Activated CD4-positive, alpha-beta T cell treated with anti-CD3 and anti-CD28 coated beads, Interleukin-2, amount 50 U/mL, for 1 hour (primary cell): ENCODE results near the gene TMEM203.

Source experiments
- DNase-seq: peaks from one replicate; pipeline ENCODE4 v3.0.0-alpha.2; 2020

Gene TMEM203

DNA sequence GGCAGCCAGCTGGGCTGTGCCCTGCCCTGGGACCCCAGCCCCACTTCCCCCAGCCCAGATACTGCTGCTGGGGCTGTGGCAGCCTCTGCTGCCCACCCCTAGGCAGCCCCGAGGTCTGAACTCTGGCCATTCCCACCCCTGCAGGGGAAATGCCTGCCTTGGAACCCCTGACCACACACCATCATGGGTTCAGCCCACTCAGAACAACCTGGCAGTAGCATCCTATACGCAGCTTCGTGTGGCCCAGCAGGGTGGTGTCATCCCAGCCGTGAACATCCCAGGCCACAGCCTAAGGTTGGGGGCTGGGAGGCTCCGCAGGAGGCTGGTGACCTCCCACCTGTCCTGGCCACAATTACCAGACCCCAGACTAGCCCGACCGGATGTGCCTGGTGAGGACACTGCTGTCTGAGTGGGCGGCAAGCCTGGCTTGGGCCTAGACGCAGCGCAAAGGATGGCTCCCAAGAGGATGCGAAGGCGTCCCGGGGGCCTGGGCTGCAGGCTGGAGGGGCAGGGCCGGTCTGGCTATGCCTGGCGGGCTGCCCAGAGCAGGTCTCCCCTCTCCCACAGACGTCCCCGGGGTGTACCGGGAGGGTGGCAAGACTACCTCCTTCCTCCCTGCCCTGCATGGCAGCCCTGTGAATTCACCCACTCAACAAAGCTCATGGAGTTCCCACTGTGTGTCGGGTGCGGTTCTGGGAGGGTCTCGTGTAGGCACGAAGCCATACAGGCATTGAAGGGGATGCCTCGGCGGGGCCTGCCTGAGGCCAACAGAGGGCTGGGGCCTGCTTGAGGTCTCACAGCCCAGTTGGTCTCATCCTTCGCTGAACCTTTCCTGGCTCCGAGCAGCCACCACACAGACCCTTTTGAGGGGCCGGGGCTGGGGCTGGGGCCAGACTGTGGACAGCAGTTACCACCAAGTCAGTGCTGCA is 23.8 kb upstream of the TMEM203 start:
- DNase-seq, result no peak

- DNase-seq, result no peak
Measured at GRCh38 chr9:137228506-137228967, 23.1 kb upstream of the TMEM203 start.

DNA sequence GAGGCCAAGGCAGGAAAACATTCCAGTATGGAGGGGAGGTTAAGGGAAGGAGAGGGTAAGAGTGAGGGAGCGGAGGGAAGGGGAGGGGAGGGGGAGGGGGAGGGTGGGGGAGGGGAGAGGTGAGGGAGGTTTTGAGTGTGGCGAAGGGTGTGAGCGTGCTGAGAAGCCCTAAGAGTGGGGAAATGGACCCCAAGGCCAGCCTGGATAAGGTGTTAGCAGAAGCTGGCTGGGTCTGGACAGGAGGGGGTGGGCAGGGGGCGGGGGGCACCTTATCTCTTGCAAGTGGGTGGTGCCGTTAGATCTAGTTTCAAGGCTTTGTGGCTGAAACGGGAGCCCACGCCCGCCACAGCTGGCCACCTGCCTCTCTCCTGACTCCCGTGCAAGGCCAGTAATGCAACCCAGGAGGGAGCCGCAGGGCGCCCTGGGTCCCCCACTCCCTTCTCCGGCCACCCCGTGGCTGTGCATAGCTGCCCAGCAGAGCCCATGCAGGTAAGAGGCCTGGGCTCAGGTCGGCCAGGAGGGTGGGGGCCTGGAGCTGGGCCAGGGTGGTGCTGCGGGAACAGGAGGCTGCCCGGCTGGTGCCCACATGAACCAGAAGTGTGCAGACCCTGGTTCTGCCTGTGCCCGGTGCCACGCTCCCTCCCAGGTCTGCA is 22.5 kb upstream of the TMEM203 start:
- DNase-seq, result no peak

DNA sequence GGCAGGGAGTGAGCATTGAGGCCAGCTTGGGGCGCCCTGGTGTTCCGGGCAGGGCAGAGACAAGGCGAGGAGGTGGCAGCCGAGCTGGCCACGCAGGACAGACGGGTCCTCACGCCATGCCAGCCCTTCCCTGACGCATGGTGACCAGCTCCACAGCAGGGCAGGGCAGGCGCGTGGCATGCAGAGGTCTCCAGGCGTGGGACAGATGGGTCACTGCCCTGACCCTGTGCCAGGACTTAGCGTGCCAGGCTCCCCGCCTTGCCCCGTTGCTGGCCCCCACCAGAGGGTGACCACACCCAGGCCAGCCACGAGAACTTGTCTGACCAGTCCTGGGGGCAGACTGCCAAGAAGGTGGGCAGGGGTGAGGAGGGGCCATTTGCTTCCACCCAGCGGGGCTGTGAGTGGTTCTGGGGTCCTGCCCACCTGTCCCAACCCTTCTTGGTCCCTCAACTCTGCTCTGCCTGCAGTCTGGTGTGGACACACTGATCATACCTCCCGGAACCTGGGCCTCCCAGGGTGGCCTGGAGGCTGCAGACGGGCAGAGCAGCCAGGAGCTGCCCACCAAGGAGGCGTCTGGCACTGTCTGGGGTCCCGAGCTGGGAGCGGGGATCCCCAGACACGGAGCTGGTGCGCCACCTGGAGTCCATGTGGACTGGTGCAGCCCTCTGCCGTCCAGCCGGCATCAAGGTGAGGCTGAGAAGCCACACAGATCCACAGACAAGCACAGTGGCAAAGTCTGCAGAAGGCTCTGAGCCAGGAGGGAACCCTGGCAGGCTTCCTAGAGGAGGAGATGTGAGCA is 21.8 kb upstream of the TMEM203 start, which contains the start of gene RNF224:
RNF224 (plus strand) TSS at position 449 of the 799 bp plus-strand sequence. CDS start 834 bp downstream, outside the sequence.
- DNase-seq, result peak; percentile 84

- DNase-seq, result no peak
Measured at GRCh38 chr9:137226338-137227053, 21.0 kb upstream of the TMEM203 start.

GRCh38 chr9:137225699-137226331 is 20.4 kb upstream of the TMEM203 start:
- no peak for DNase-seq

- DNase-seq, result no peak
Measured at GRCh38 chr9:137224830-137225694, 19.6 kb upstream of the TMEM203 start, which contains the start of gene CYSRT1. Gene CYSRT1 (plus strand): TSS chr9:137225174. CDS start chr9:137225622, 448 bp downstream.

DNA sequence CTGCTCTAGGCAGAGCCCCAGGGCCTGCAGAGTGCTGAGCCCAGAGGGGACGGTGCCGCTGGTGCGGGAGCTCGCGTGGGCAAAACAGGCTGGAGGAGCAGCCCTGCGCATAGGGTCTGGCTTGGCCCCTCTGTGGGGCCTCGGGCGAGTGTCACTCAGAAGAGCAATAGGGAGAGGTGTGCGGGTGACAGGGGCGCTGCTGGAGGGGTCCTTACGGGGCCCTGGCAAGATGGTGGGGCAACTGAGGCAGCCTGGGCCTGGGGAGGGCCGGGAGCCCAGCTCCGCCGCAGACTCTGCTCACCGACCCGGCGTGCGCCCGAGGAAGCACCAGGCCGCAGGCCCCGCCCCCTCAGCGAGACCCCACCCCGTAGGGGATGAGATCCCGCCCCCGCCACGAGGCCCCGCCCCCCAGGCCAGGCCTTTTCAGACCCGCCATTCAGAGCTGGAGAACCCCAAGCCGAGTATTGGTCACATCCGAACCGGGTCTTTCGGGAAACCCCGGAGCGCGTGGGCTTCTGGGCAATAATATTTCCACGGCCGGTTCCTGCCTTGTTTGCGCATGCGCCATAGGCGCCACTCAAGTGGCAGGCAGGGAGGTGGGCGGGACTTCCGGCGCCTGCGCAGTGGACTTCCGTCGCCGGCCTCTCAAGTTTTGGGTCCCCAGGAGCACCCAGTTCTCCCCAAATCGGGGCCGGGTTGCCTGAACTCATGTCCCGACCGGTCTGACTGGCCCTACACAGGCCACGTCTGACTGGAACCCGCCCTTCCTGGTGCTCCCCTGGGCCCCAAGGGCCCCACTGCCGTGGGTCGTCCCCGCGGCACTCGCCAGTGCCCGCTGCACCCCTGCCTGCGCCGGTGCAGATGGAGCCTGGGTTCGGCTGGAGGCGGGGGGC is 17.9 kb upstream of the TMEM203 start:
- peak; percentile 96 for DNase-seq

DNA sequence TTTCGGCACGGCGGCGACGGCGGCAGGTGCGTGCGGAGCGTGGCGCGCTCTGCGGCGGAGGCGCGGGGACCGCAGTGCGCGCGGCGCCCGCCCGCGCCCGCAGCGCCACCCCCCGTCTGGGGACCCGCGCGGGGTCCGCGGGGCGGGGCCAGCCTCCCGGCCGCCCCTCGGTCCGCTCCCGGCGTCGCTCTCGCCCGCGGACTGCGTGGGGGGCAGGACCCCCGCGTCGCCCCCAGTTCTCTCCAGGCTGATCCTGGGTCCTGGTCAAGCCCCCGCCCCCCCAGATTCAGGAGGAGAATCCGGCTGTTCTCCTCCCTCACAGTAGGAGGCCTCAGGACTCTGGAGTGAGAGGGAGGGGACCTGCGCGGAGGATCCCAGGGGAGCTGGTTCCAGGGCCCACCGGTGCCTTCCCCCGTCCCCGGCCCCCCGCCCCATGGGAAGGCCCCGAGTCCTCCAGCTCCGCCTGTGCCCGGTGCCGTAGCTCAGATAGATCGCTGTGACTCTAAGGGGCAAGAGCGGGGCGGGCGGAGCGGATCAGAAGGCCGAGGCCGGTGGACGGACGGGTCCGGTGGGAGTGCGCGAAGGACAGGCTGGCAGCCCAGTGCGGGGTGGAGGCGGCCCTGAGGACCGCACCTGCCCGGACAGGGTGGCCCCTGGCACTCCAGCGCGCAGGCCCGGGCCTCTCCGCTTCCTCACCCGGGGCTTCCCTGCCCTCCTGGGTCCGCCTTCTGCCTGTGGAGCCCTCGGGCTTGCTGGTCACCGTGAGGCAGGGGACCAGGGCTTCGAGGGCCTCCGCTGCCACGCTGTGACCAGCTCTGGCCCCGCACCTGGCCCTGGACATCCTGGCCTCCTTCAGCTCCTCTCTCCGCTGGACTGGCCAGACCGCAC is 17.0 kb upstream of the TMEM203 start, which contains the start of gene RNF208:
RNF208 (minus strand) TSS at position 51 of the 888 bp plus-strand sequence. CDS start 1,028 bp downstream, outside the sequence.
- no peak for DNase-seq

GRCh38 chr9:137221506-137222111 is 16.2 kb upstream of the TMEM203 start:
- DNase-seq, result no peak

DNA sequence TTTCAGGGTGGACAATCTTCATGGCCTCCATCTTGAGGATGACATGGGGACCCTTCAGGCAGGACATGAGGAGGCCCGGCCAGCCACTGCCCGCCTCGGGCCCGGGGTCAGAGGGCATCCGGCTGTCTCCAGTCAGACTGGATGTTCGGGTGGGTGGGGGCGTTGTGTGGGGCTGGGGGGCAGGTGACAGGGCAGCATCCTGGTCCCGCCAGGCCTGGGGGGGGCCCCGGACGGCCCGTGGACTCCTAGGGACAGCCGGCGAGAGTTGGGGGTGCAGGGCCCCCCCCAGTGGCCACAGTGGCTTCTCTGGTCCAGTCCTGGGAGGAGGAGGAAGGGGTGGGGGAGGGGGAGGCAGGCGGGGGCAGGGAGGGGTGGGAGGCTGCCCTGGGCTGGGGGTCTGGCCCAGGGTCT is 15.7 kb upstream of the TMEM203 start:
- DNase-seq, result no peak

- no peak for DNase-seq
Measured at GRCh38 chr9:137220317-137221094, 15.1 kb upstream of the TMEM203 start.

DNA sequence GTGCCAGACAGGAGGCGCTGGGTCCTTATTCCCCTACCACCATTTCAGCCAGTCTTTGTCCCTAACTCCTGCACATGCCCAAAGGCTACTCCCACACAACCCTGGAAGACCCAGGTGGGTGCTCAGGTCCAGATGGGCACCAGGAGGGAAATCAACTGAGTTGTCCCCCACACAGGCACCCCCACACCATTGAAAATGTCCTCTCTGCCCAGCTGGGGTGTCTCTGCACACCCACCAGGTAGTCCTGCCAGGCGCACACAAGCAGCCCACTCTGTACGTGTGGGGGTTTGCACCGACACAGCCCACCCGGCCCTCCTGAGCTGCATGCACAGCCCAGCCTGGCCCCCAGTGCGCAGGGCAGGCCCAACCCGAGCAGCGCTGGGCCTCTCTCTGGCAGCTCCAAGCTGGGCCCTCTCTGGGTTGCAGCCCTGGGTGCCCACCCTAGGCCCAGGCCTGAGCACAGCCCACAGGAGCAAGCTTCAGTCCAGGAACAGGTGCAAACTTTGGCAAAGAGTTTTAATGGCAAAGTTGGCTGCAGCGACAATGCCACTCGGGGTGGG is 14.4 kb upstream of the TMEM203 start:
- DNase-seq, result no peak

DNA sequence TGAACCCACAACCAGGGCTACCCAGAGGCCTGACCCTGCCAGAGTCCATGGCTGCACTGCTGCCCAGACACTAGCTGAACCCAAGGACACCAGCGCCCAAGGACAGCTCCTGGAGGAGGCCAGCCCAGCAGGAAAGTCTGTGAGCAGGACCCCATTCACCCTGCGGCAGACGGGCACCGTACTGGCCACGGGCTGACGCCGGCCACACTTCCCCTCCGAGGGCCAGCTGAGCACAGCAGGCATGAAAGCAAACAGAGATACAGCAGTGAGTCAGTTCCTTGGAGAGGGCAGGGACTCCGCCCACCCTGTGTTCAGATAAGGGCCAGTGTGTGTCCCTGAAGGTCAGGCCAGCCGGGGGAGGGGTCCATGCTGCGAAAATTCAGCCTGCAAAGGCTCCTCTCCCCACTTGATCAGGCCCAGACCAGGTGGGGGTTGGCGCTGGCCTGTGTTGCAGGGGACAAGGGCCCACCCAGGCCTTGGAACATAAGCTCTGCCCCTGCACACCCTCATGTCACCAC is 13.4 kb upstream of the TMEM203 start:
- DNase-seq, result no peak

GRCh38 chr9:137218212-137218753 is 12.8 kb upstream of the TMEM203 start:
- no peak for DNase-seq
